ENCODE results near the gene FTCD.

FTCD gene

GRCh38 chr21:46139686-46140085, 15.7 kb downstream of the FTCD start:
- no peaks in the 10 kb centered on the region for H3K36me3 ChIP-seq (replicated peaks)
- H3K27me3 ChIP-seq (replicated peaks), result no peaks in the 10 kb centered on the region
- in situ Hi-C loops (cut with HindIII; ENCODE audit: low pct_ligation_motif_present, low sequenced_read_pairs), result no loop called here
- DNase-seq, result no peak
- H3K4me3 ChIP-seq (ENCODE audit: low read depth, low read length), result no peak overlapping the region
- TF ChIP-seq CTCF (IDR thresholded peaks at IDR 0.05; ENCODE audit: low read depth, low read length, missing control alignments), result no peak
- no peak overlapping the region for H3K27ac ChIP-seq

GRCh38 chr21:46138383-46138970, 16.9 kb downstream of the FTCD start:
- Histone ChIP-seq H3K27me3 (replicated peaks) (no peaks in the 10 kb centered on the region), H3K36me3 (replicated peaks) (no peaks in the 10 kb centered on the region), H3K4me3 (ENCODE audit: low read depth, low read length) (no peak overlapping the region), H3K27ac (no peak overlapping the region)
- no peak for DNase-seq
- TF ChIP-seq CTCF (IDR thresholded peaks at IDR 0.05; ENCODE audit: low read depth, low read length, missing control alignments), result no peak
- in situ Hi-C loops (cut with HindIII; ENCODE audit: low pct_ligation_motif_present, low sequenced_read_pairs), result no loop called here

- DNase-seq, result no peak
- Histone ChIP-seq H3K4me3 (ENCODE audit: low read depth, low read length) (no peak overlapping the region), H3K27me3 (replicated peaks) (no peaks in the 10 kb centered on the region), H3K36me3 (replicated peaks) (no peaks in the 10 kb centered on the region), H3K27ac (no peak overlapping the region)
- TF ChIP-seq CTCF (IDR thresholded peaks at IDR 0.05; ENCODE audit: low read depth, low read length, missing control alignments), result no peak
- in situ Hi-C loops (cut with HindIII; ENCODE audit: low pct_ligation_motif_present, low sequenced_read_pairs), result no loop called here
Observed at GRCh38 chr21:46137908-46138307, 17.5 kb downstream of the FTCD start.

- in situ Hi-C loops (cut with HindIII; ENCODE audit: low pct_ligation_motif_present, low sequenced_read_pairs), result no loop called here
- Histone ChIP-seq H3K4me3 (ENCODE audit: low read depth, low read length) (no peak overlapping the region), H3K27me3 (replicated peaks) (no peaks in the 10 kb centered on the region), H3K36me3 (replicated peaks) (peaks cover 4% of the 10 kb centered on the region), H3K27ac (no peak overlapping the region)
- no peak for DNase-seq
- TF ChIP-seq CTCF (IDR thresholded peaks at IDR 0.05; ENCODE audit: low read depth, low read length, missing control alignments), result no peak
Observed at GRCh38 chr21:46136739-46137349, 18.5 kb downstream of the FTCD start.

- no peak for DNase-seq
- in situ Hi-C loops (cut with HindIII; ENCODE audit: low pct_ligation_motif_present, low sequenced_read_pairs), result no loop called here
- H3K27me3 ChIP-seq (replicated peaks), result no peaks in the 10 kb centered on the region
- H3K27ac ChIP-seq, result no peak overlapping the region
- no peak for TF ChIP-seq CTCF (IDR thresholded peaks at IDR 0.05; ENCODE audit: low read depth, low read length, missing control alignments)
- H3K4me3 ChIP-seq (ENCODE audit: low read depth, low read length), result no peak overlapping the region
- peaks cover 5% of the 10 kb centered on the region for H3K36me3 ChIP-seq (replicated peaks)
Observed at GRCh38 chr21:46135782-46136395, 19.5 kb downstream of the FTCD start.
